K562 (cell line): ENCODE measurements around the gene RLN2. TPM values are rescaled to one million over a fixed set of nuclear protein-coding genes. Genes with fewer than 3 reads are reported as not detected.

Source experiments
- polyA plus RNA-seq, 8 experiments: library from polyadenylated mRNA; depleted of rRNA in 4 of 8; stranded (reverse) in 5 of 8; unstranded in 3 of 8; fragments of >200 nt; fragmentation: Nextera tagmentation in 2 of 8; fragmentation: Illumina TruSeq in 1 of 8; extraction: Ambion mirVana in 2 of 8; extraction: Trizol in 1 of 8; gene quantifications; 2 replicates each; pipeline versions ENCODE4 v1.2.1 to v1.2.3, GENCODE V29; 2011 to 2014; ENCODE audit warnings: inconsistent platforms in 1 of 8, missing spikeins in 1 of 8
- small RNA-seq: library from RNA; depleted of rRNA; stranded (forward); fragments of <200 nt; gene quantifications from one replicate; pipeline ENCODE3, GENCODE V24; 2014
- total RNA-seq, 7 experiments: library from RNA; depleted of rRNA in 6 of 7; stranded (reverse); fragments of >200 nt in 6 of 7; fragmentation: Illumina TruSeq in 2 of 7; extraction: Trizol in 2 of 7; gene quantifications; 2 replicates each; pipeline versions ENCODE4 v1.2.1 to v1.2.3, GENCODE V29; 2011 to 2021; ENCODE audit warnings: low replicate concordance in 1 of 7

RLN2 gene
- total and polyA plus RNA-seq, 9 of the 15 experiments (the other 6 are each of a cell fraction or from before 2014, with no cell fraction given), result 0.08 to 0.17 TPM; not detected in 7

Small RNAs within 50 kb of the gene (small RNA-seq; reads per million reads assigned to genes)
- not detected for gene HMGN2P31

Other genes starting within 250 kb of the RLN2 start
- not detected in 2 replicates for gene INSL6, start 119.1 kb downstream of the RLN2 start, total RNA-seq (2014; rRNA removed)
- gene INSL6, start 119.1 kb downstream of the RLN2 start, total RNA-seq (2014; rRNA removed; fragmentation: Illumina TruSeq; extraction: Trizol), result not detected in 2 replicates
- gene INSL6, start 119.1 kb downstream of the RLN2 start, total RNA-seq (2015; rRNA removed; fragmentation: Illumina TruSeq; extraction: Trizol), result not detected in 2 replicates
- not detected in 2 replicates for gene INSL6, start 119.1 kb downstream of the RLN2 start, total RNA-seq (2021)
- gene INSL6, start 119.1 kb downstream of the RLN2 start, polyA plus RNA-seq (2011; rRNA removed), result not detected in 2 replicates
- not detected in 2 replicates for gene INSL6, start 119.1 kb downstream of the RLN2 start, polyA plus RNA-seq (2014; fragmentation: Illumina TruSeq; extraction: Trizol)
- under 1 TPM; 0.04 to 0.06 TPM for gene INSL6, start 119.1 kb downstream of the RLN2 start, polyA plus RNA-seq (2014; fragmentation: Nextera tagmentation; extraction: Ambion mirVana)
- gene INSL6, start 119.1 kb downstream of the RLN2 start, polyA plus RNA-seq (2014; rRNA removed), result not detected in 2 replicates
- not detected in 2 replicates for gene INSL4, start 73.3 kb downstream of the RLN2 start, total RNA-seq (2014; rRNA removed)
- not detected in 2 replicates for gene INSL4, start 73.3 kb downstream of the RLN2 start, total RNA-seq (2014; rRNA removed; fragmentation: Illumina TruSeq; extraction: Trizol)
- gene INSL4, start 73.3 kb downstream of the RLN2 start, total RNA-seq (2015; rRNA removed; fragmentation: Illumina TruSeq; extraction: Trizol), result not detected in 2 replicates
- gene INSL4, start 73.3 kb downstream of the RLN2 start, total RNA-seq (2021), result not detected in 2 replicates
- not detected in 2 replicates for gene INSL4, start 73.3 kb downstream of the RLN2 start, polyA plus RNA-seq (2011; rRNA removed)
- gene INSL4, start 73.3 kb downstream of the RLN2 start, polyA plus RNA-seq (2014; fragmentation: Illumina TruSeq; extraction: Trizol), result not detected in 2 replicates
- not detected for gene INSL4, start 73.3 kb downstream of the RLN2 start, polyA plus RNA-seq (2014; fragmentation: Nextera tagmentation; extraction: Ambion mirVana)
- not detected in 2 replicates for gene INSL4, start 73.3 kb downstream of the RLN2 start, polyA plus RNA-seq (2014; rRNA removed)
- not detected in 2 replicates for gene RLN1, start 35.2 kb upstream of the RLN2 start, total RNA-seq (2014; rRNA removed)
- not detected in 2 replicates for gene RLN1, start 35.2 kb upstream of the RLN2 start, total RNA-seq (2014; rRNA removed; fragmentation: Illumina TruSeq; extraction: Trizol)
- gene RLN1, start 35.2 kb upstream of the RLN2 start, total RNA-seq (2015; rRNA removed; fragmentation: Illumina TruSeq; extraction: Trizol), result not detected in 2 replicates
- gene RLN1, start 35.2 kb upstream of the RLN2 start, total RNA-seq (2021), result not detected in 2 replicates
- gene RLN1, start 35.2 kb upstream of the RLN2 start, polyA plus RNA-seq (2011; rRNA removed), result not detected in 2 replicates
- not detected in 2 replicates for gene RLN1, start 35.2 kb upstream of the RLN2 start, polyA plus RNA-seq (2014; fragmentation: Illumina TruSeq; extraction: Trizol)
- not detected for gene RLN1, start 35.2 kb upstream of the RLN2 start, polyA plus RNA-seq (2014; fragmentation: Nextera tagmentation; extraction: Ambion mirVana)
- gene RLN1, start 35.2 kb upstream of the RLN2 start, polyA plus RNA-seq (2014; rRNA removed), result not detected in 2 replicates
- gene PLGRKT, start 133.2 kb upstream of the RLN2 start, total RNA-seq (2014; rRNA removed), result 4.5 and 4.7 TPM in 2 replicates
- gene PLGRKT, start 133.2 kb upstream of the RLN2 start, total RNA-seq (2014; rRNA removed; fragmentation: Illumina TruSeq; extraction: Trizol), result 9.3 and 11.3 TPM in 2 replicates
- 6.9 and 10.0 TPM in 2 replicates for gene PLGRKT, start 133.2 kb upstream of the RLN2 start, total RNA-seq (2015; rRNA removed; fragmentation: Illumina TruSeq; extraction: Trizol)
- 6.5 and 10.4 TPM in 2 replicates for gene PLGRKT, start 133.2 kb upstream of the RLN2 start, total RNA-seq (2021)
- 4.7 and 5.2 TPM in 2 replicates for gene PLGRKT, start 133.2 kb upstream of the RLN2 start, polyA plus RNA-seq (2011; rRNA removed)
- gene PLGRKT, start 133.2 kb upstream of the RLN2 start, polyA plus RNA-seq (2014; fragmentation: Illumina TruSeq; extraction: Trizol), result 5.9 and 6.0 TPM in 2 replicates
- gene PLGRKT, start 133.2 kb upstream of the RLN2 start, polyA plus RNA-seq (2014; fragmentation: Nextera tagmentation; extraction: Ambion mirVana), result 10 to 100 TPM; 11.2 to 13.8 TPM
- 6.0 and 6.6 TPM in 2 replicates for gene PLGRKT, start 133.2 kb upstream of the RLN2 start, polyA plus RNA-seq (2014; rRNA removed)
- 0.20 and 0.27 TPM in 2 replicates for gene CD274, start 145.8 kb upstream of the RLN2 start, total RNA-seq (2014; rRNA removed)
- 0.47 TPM in 1 of 2 replicates, not detected in the other for gene CD274, start 145.8 kb upstream of the RLN2 start, total RNA-seq (2014; rRNA removed; fragmentation: Illumina TruSeq; extraction: Trizol)
- 0.26 and 0.51 TPM in 2 replicates for gene CD274, start 145.8 kb upstream of the RLN2 start, total RNA-seq (2015; rRNA removed; fragmentation: Illumina TruSeq; extraction: Trizol)
- 0.18 and 0.24 TPM in 2 replicates for gene CD274, start 145.8 kb upstream of the RLN2 start, total RNA-seq (2021)
- gene CD274, start 145.8 kb upstream of the RLN2 start, polyA plus RNA-seq (2011; rRNA removed), result 0.18 TPM in 1 of 2 replicates, not detected in the other
- 0.07 and 0.33 TPM in 2 replicates for gene CD274, start 145.8 kb upstream of the RLN2 start, polyA plus RNA-seq (2014; fragmentation: Illumina TruSeq; extraction: Trizol)
- gene CD274, start 145.8 kb upstream of the RLN2 start, polyA plus RNA-seq (2014; fragmentation: Nextera tagmentation; extraction: Ambion mirVana), result under 1 TPM in 1 of 2 experiments, not detected in 1; 0.32 TPM
- 0.34 TPM in 1 of 2 replicates, not detected in the other for gene CD274, start 145.8 kb upstream of the RLN2 start, polyA plus RNA-seq (2014; rRNA removed)
- not detected in 2 replicates for gene PDCD1LG2, start 205.8 kb upstream of the RLN2 start, total RNA-seq (2014; rRNA removed)
- gene PDCD1LG2, start 205.8 kb upstream of the RLN2 start, total RNA-seq (2014; rRNA removed; fragmentation: Illumina TruSeq; extraction: Trizol), result not detected in 2 replicates
- not detected in 2 replicates for gene PDCD1LG2, start 205.8 kb upstream of the RLN2 start, total RNA-seq (2015; rRNA removed; fragmentation: Illumina TruSeq; extraction: Trizol)
- not detected in 2 replicates for gene PDCD1LG2, start 205.8 kb upstream of the RLN2 start, total RNA-seq (2021)
- gene PDCD1LG2, start 205.8 kb upstream of the RLN2 start, polyA plus RNA-seq (2011; rRNA removed), result not detected in 2 replicates
- not detected in 2 replicates for gene PDCD1LG2, start 205.8 kb upstream of the RLN2 start, polyA plus RNA-seq (2014; fragmentation: Illumina TruSeq; extraction: Trizol)
- not detected for gene PDCD1LG2, start 205.8 kb upstream of the RLN2 start, polyA plus RNA-seq (2014; fragmentation: Nextera tagmentation; extraction: Ambion mirVana)
- gene PDCD1LG2, start 205.8 kb upstream of the RLN2 start, polyA plus RNA-seq (2014; rRNA removed), result not detected in 2 replicates